ENCODE measurements around the gene SLC35B3.
"Not testable (repeated sequence)": the region's sequence is repeated elsewhere in the genome, so short reads cannot be mapped to it uniquely, and the experiment has no call there.

The SLC35B3 gene

GRCh38 chr6:8446391-8446790 lies 11.0 kb upstream of the SLC35B3 start:
- ATAC-seq, result no peak
- TF ChIP-seq, protein P1, sequence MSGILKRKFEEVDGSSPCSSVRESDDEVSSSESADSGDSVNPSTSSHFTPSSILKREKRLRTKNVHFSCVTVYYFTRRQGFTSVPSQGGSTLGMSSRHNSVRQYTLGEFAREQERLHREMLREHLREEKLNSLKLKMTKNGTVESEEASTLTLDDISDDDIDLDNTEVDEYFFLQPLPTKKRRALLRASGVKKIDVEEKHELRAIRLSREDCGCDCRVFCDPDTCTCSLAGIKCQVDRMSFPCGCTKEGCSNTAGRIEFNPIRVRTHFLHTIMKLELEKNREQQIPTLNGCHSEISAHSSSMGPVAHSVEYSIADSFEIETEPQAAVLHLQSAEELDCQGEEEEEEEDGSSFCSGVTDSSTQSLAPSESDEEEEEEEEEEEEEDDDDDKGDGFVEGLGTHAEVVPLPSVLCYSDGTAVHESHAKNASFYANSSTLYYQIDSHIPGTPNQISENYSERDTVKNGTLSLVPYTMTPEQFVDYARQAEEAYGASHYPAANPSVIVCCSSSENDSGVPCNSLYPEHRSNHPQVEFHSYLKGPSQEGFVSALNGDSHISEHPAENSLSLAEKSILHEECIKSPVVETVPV (CRISPR knock-in tag; IDR thresholded peaks at IDR 0.05), result no peak
- no peak for TF ChIP-seq POU6F1 (CRISPR knock-in tag; IDR thresholded peaks at IDR 0.05; ENCODE audit: borderline replicate concordance, low read depth)
- no peak for TF ChIP-seq CREB5 (CRISPR knock-in tag; IDR thresholded peaks at IDR 0.05; ENCODE audit: low read depth)
- TF ChIP-seq ZNF8 (CRISPR knock-in tag; IDR thresholded peaks at IDR 0.05), result no peak
- TF ChIP-seq SNAI2 (CRISPR knock-in tag; IDR thresholded peaks at IDR 0.05), result no peak
- TF ChIP-seq RARB (CRISPR knock-in tag; IDR thresholded peaks at IDR 0.05), result no peak
- no peak for TF ChIP-seq ZFP3 (CRISPR knock-in tag; IDR thresholded peaks at IDR 0.05)
- TF ChIP-seq ZNF70 (CRISPR knock-in tag; IDR thresholded peaks at IDR 0.05), result no peak
- no peak for TF ChIP-seq TOX (CRISPR knock-in tag; IDR thresholded peaks at IDR 0.05; ENCODE audit: borderline replicate concordance)

DNA sequence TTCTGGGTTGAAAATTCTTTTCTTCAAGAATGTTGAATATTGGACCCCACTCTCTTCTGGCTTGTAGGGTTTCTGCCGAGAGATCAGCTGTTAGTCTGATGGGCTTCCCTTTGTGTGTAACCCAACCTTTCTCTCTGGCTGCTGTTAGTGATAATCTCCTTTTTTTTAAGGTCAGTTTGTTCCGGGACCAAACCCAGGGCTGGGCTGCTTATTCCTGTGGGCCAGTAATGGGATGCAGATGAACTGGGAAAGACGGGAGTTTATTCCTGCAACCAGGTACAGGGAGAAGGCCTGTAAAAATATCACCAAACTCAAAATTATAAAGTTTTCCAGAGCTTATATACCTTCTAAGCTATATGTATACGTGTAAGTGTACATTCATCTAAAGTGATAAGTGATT lies 10.6 kb upstream of the SLC35B3 start:
- ATAC-seq, result not testable (repeated sequence)

GRCh38 chr6:8442150-8442549 lies 6.8 kb upstream of the SLC35B3 start:
- ATAC-seq, result no peak
- no peak for TF ChIP-seq ISL1 (CRISPR knock-in tag; IDR thresholded peaks at IDR 0.05)
- TF ChIP-seq ZFP3 (CRISPR knock-in tag; IDR thresholded peaks at IDR 0.05), result no peak
- TF ChIP-seq CSDC2 (CRISPR knock-in tag; IDR thresholded peaks at IDR 0.05), result no peak
- no peak for TF ChIP-seq ZFP30 (CRISPR knock-in tag; IDR thresholded peaks at IDR 0.05)

- no peak for ATAC-seq
- no peak for TF ChIP-seq ZNF8 (CRISPR knock-in tag; IDR thresholded peaks at IDR 0.05)
- no peak for TF ChIP-seq ZNF565 (CRISPR knock-in tag; conservative IDR thresholded peaks at IDR 0.05; ENCODE audit: low read depth)
- no peak for TF ChIP-seq CSDC2 (CRISPR knock-in tag; IDR thresholded peaks at IDR 0.05)
- TF ChIP-seq BACH2 (CRISPR knock-in tag; IDR thresholded peaks at IDR 0.05; ENCODE audit: borderline replicate concordance), result no peak
- TF ChIP-seq CREB5 (CRISPR knock-in tag; IDR thresholded peaks at IDR 0.05; ENCODE audit: low read depth), result no peak
These were observed 6.1 kb upstream of the SLC35B3 start for GRCh38 chr6:8441452-8441851.

GRCh38 chr6:8439601-8440268 lies 4.4 kb upstream of the SLC35B3 start:
- ATAC-seq, result no peak
- TF ChIP-seq TSHZ2 (CRISPR knock-in tag; IDR thresholded peaks at IDR 0.05), result no peak

DNA sequence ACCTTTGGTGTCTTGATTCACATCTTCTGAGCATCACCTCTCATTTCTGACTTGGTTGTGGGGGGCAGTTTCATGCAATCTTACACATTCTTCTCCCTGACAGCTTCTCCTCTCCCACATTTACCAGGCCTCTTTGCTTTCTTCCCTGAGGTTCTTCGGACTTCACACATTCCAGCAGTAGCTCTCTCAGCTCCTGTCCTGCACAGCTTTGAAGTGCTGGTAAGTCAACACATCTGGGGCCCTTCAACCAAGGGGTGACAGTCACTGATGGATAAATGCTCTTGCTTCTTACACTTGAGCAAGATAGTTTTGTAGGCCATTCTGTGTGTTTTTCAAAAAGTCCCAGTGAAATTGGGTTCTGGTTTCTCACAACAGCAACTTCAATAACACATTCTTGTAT lies 2.5 kb upstream of the SLC35B3 start:
- ATAC-seq, result no peak
- TF ChIP-seq CSDC2 (CRISPR knock-in tag; IDR thresholded peaks at IDR 0.05) (no peak), ISL1 (CRISPR knock-in tag; IDR thresholded peaks at IDR 0.05) (no peak), ZFP3 (CRISPR knock-in tag; IDR thresholded peaks at IDR 0.05) (no peak), ZNF70 (CRISPR knock-in tag; IDR thresholded peaks at IDR 0.05) (no peak), RARB (CRISPR knock-in tag; IDR thresholded peaks at IDR 0.05) (no peak), SNAI2 (CRISPR knock-in tag; IDR thresholded peaks at IDR 0.05) (no peak), POU6F1 (CRISPR knock-in tag; IDR thresholded peaks at IDR 0.05; ENCODE audit: borderline replicate concordance, low read depth) (no peak), PPARA (CRISPR knock-in tag; IDR thresholded peaks at IDR 0.05; ENCODE audit: borderline replicate concordance) (no peak), TCF4 (CRISPR knock-in tag; IDR thresholded peaks at IDR 0.05; ENCODE audit: borderline replicate concordance) (no peak), BACH2 (CRISPR knock-in tag; IDR thresholded peaks at IDR 0.05; ENCODE audit: borderline replicate concordance) (no peak), GLIS3 (CRISPR knock-in tag; IDR thresholded peaks at IDR 0.05) (no peak), ESRRG (CRISPR knock-in tag; IDR thresholded peaks at IDR 0.05) (no peak)
- TF ChIP-seq, protein P1 (CRISPR knock-in tag; IDR thresholded peaks at IDR 0.05), result no peak
